ENCODE data around the gene ST13. TPM values are rescaled to one million over a fixed set of nuclear protein-coding genes. Genes with fewer than 3 reads are reported as not detected.
"Not testable (repeated sequence)": the region's sequence is repeated elsewhere in the genome, so short reads cannot be mapped to it uniquely, and the experiment has no call there.

Gene ST13
- total RNA-seq, 4 donors from 2014 or later: 53.4 to 75.1 (median 72.0) TPM

GRCh38 chr22:40889116-40889515 is 32.7 kb upstream of the ST13 start:
- TF ChIP-seq CTCF (IDR thresholded peaks at IDR 0.05) (no peak), POLR2A (IDR thresholded peaks at IDR 0.05) (no peak)
- no peak overlapping the region for H3K27ac ChIP-seq
- H3K9me3 ChIP-seq: no peaks in the 10 kb centered on the region
- no peak for DNase-seq
- peaks cover 0 to 33% (median 0%) of the 10 kb centered on the region in 3 donors for H3K36me3 ChIP-seq
- no peaks in the 10 kb centered on the region for H3K4me1 ChIP-seq
- H3K27me3 ChIP-seq: no peaks in the 10 kb centered on the region
- H3K4me3 ChIP-seq: no peak overlapping the region

- DNase-seq: no peak
- H3K4me3 ChIP-seq: no peak overlapping the region
- no peaks in the 10 kb centered on the region for H3K27me3 ChIP-seq
- peaks cover 0 to 15% (median 0%) of the 10 kb centered on the region in 3 donors for H3K36me3 ChIP-seq
- H3K9me3 ChIP-seq: no peaks in the 10 kb centered on the region
- peak overlapping the region in 2 of 4 donors; percentile 51 to 54 for H3K27ac ChIP-seq
- H3K4me1 ChIP-seq: no peaks in the 10 kb centered on the region
- TF ChIP-seq CTCF (IDR thresholded peaks at IDR 0.05): no peak
- TF ChIP-seq POLR2A (IDR thresholded peaks at IDR 0.05): no peak
Observed at GRCh38 chr22:40878922-40879321, 22.5 kb upstream of the ST13 start.

GRCh38 chr22:40877488-40877887 is 21.0 kb upstream of the ST13 start:
- Histone ChIP-seq H3K27ac (peak overlapping the region in 2 of 4 donors; percentile 54 to 77), H3K4me3 (peak overlapping the region in 2 of 4 donors; percentile 39 to 41)
- no peak for DNase-seq

GRCh38 chr22:40876907-40877306 is 20.5 kb upstream of the ST13 start:
- H3K4me1 ChIP-seq: no peaks in the 10 kb centered on the region
- TF ChIP-seq CTCF (IDR thresholded peaks at IDR 0.05): no peak
- no peak for TF ChIP-seq POLR2A (IDR thresholded peaks at IDR 0.05)
- peaks cover 0 to 13% (median 0%) of the 10 kb centered on the region in 3 donors for H3K36me3 ChIP-seq
- DNase-seq: no peak
- no peaks in the 10 kb centered on the region for H3K9me3 ChIP-seq
- H3K27ac ChIP-seq: peak overlapping the region in 2 of 4 donors; percentile 29 to 77
- peak overlapping the region in 3 of 4 donors; percentile 12 to 41 (median 39) for H3K4me3 ChIP-seq
- H3K27me3 ChIP-seq: no peaks in the 10 kb centered on the region

More at GRCh38 chr22:40877488-40877887, 21.0 kb upstream of the ST13 start:
- Histone ChIP-seq H3K36me3 (peaks cover 0 to 14% (median 0%) of the 10 kb centered on the region in 3 donors), H3K4me1 (no peaks in the 10 kb centered on the region), H3K9me3 (no peaks in the 10 kb centered on the region), H3K27me3 (no peaks in the 10 kb centered on the region)
- TF ChIP-seq CTCF (IDR thresholded peaks at IDR 0.05): no peak
- peak; percentile 53 to 68 for TF ChIP-seq POLR2A (IDR thresholded peaks at IDR 0.05)

GRCh38 chr22:40875111-40875510 is 18.7 kb upstream of the ST13 start:
- no peak overlapping the region for H3K27ac ChIP-seq
- no peak for DNase-seq
- H3K27me3 ChIP-seq: no peaks in the 10 kb centered on the region
- no peaks in the 10 kb centered on the region for H3K4me1 ChIP-seq
- peak overlapping the region in 1 of 4 donors; percentile 39 for H3K4me3 ChIP-seq
- TF ChIP-seq CTCF (IDR thresholded peaks at IDR 0.05) (no peak), POLR2A (IDR thresholded peaks at IDR 0.05) (no peak)
- H3K36me3 ChIP-seq: peaks cover 0 to 22% (median 0%) of the 10 kb centered on the region in 3 donors
- H3K9me3 ChIP-seq: no peaks in the 10 kb centered on the region

GRCh38 chr22:40874016-40874415 is 17.6 kb upstream of the ST13 start:
- Histone ChIP-seq H3K27ac (no peak overlapping the region), H3K27me3 (no peaks in the 10 kb centered on the region), H3K9me3 (no peaks in the 10 kb centered on the region), H3K4me3 (no peak overlapping the region), H3K4me1 (no peaks in the 10 kb centered on the region), H3K36me3 (peaks cover 0 to 30% (median 0%) of the 10 kb centered on the region in 3 donors)
- TF ChIP-seq POLR2A (IDR thresholded peaks at IDR 0.05) (no peak), CTCF (IDR thresholded peaks at IDR 0.05) (no peak)
- DNase-seq: no peak

GRCh38 chr22:40868379-40868778 is 11.9 kb upstream of the ST13 start:
- not testable (repeated sequence) for H3K4me3 ChIP-seq, H3K9me3 ChIP-seq, H3K4me1 ChIP-seq, H3K27me3 ChIP-seq, H3K27ac ChIP-seq, DNase-seq
- H3K36me3 ChIP-seq: peaks cover 0 to 29% (median 0%) of the 10 kb centered on the region in 3 donors

Data from Peyer's patch (tissue), 4 donors.